B cell (primary cell): ENCODE results near the gene WDR90.

Source experiments
- CTCF ChIP-seq: fragments of 200-600 bp; IDR thresholded peaks from one replicate; pipeline ENCODE4 v1.8.0; 2022; ENCODE audit warnings: antibody characterized with exemption, mild to moderate bottlenecking
- EZH2 ChIP-seq: IDR thresholded peaks from 2 replicates; pipeline ENCODE4 v1.6.1; 2012; ENCODE audit warnings: borderline replicate concordance, low read depth, mild to moderate bottlenecking, moderate library complexity, low read length; ENCODE audit not compliant: insufficient read depth, poor library complexity, severe bottlenecking

GRCh38 chr16:654034-654433 lies 4.9 kb downstream of the WDR90 start:
- TF ChIP-seq CTCF (no peak), EZH2 (no peak)
